Raji (cell line): ENCODE measurements around the gene PTPN12.

Experiments used
- POLR2A ChIP-seq: IDR thresholded peaks from 2 replicates; pipeline ENCODE4 v1.6.1; 2011; ENCODE audit warnings: low read depth, low read length, control low read depth; ENCODE audit not compliant: insufficient read depth

The PTPN12 gene

DNA sequence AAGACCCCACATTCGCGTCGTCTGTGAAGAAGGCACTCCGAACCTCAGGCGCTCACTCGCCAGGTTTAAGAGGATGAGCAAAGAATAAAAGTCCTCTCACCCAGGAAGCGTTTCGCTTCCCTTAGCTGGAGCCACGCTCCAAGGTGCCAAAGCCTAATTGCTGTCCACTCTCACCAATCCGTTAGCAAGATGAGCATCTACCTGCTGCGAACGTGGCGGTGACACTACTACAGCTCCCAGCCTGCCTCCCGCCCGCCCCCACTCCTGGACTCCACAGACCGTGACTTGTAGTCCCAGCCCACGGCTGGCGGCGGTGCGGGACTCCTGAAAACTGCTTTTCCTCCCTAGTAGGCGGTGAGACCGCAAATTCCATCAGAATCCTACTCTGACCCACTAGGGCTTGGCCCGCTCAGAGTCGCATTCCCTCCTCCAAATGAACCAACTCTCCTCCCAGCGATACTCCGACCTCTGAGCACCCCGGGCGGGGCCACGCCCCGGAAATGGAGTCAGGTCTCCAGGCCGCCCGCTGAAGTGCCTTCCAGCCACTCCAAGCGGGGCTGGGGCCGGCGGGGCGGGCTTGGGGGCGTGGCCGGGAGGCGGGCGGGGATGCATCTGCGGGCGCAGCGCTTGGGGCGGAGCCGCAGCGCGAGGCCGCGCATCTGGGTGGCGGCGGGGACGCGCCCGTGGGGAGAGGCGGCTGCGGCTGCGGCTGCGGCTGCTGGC, 521 bp upstream of the PTPN12 start:
- TF ChIP-seq POLR2A = peak; percentile 95

DNA sequence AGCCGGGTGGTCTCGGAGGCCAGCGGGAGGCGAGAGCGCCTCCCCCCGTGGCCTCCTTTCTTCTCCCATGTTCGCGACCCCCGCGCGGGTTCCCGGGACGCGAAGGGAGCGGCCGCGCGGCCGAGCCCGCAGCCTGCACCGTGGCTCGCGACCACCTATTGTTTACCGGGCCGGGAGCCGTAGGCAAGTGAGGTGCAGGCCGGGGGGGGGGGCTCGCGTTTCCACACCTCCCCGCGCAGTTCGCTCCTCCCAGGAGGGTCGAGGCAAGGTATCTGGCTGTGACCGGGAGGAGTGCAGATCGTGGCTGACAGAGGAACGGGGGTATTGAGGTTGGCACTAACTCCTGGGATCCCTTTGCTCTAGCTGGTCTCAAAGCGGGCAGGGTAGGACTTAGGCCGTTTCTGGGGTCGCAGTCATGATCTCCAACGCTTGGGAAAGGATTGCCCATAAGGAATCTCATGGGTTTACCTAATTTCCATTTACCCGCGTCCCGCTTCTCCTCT, 734 bp downstream of the PTPN12 start:
- TF ChIP-seq POLR2A = 0 out of 2 replicates have a peak, but pooled peaks have one; percentile 13

DNA sequence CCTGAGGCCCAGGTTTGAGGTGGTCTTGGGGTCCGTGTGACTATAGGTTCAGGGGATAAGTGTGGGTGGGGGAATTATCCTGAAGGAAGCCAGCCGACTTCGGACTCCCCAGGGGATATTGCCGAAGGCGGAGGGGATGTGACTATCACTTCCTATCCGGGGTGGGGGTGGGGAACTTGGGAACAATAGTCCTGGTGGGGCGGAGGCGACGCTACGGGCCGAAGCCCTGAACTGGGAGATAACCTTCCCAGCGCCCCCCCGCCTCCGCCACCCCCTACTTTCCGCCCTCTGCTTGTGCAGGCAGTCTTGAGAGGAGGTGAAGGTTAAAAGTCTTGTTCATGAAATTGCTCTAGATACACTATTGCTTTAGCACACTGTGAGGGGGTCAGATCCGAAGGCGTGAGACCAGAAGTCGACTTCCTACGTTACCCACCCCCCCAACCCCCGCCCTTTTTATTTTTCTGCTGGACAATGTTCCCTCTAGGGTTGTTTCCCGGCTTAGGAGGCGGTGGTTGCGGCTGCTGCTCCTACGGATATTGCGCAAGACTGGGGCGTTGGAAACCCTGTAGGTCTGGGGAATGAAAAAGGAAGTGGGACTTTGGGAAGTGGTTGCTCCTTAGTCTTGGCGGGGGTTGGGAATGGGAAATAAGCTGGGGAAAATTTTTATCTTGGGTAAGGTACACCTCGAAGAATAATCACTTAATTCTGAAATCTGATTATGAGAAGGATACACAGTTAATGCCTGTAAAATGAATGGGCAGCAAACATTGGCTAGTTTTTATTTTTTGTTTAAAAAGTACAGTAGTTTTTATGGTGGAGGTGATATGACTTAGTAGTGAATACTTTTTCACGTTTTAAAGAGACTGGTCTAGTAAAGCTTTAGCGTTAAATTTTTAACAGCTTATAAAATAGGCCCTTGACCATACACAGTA, 1.5 kb downstream of the PTPN12 start:
- no peak for TF ChIP-seq POLR2A

DNA sequence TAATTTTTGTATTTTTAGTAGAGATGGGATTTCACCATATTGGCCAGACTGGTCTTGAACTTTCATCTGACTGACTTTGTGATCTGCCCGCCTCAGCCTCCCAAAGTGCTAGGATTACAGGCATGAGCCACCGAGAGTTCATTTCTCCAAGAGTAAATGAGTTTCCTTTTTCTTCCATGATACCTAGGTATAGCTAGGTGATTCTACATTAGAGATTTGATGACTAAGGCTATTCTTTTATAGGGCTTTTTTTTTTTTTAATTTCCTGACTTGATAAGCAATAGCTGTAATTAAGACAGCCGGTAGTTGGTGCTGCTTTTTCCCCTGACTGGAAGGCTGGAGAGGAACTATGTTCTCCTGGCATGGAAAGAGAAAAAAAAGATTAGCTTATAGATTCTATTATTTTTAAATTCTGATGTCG, 3.3 kb downstream of the PTPN12 start:
- no peak for TF ChIP-seq POLR2A

DNA sequence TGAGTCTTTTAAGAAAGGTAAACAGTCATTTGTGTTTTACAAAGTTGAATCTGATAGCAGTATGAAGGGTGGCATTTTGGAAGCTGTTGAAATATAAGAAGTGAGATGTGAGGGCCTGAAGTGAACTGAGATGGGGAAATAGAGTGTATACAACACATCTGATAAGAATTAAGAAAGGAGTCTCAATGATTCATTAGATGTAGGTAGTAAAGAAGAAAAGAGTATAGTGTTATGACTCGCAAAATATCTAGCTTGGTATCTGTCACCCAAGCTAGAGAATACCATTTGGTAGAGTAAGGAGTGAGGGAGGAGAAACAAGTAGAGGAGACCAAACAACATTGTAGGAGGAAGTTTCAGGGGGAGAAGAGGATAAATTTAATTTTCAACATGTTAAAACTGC, 5.3 kb downstream of the PTPN12 start:
- no peak for TF ChIP-seq POLR2A

DNA sequence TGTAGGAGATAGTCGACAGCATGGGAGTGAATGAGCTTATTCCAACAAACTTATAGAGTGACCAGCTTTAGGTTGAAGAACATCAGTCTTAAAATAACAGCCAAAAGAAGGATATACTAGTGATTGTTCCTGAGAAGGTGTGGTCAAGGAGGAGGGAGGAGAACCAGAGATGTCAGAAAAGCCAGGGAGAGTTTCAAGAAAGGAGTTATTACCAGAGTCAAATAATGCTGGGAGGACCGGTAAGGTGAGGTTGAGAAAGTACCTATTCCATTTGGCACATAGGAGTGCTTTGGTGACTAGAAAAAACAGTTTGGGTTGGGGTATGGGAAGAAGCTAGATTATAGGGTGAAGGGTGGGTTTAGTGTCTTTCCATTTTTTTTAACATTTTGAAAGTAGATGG, 5.8 kb downstream of the PTPN12 start:
- TF ChIP-seq POLR2A = no peak

DNA sequence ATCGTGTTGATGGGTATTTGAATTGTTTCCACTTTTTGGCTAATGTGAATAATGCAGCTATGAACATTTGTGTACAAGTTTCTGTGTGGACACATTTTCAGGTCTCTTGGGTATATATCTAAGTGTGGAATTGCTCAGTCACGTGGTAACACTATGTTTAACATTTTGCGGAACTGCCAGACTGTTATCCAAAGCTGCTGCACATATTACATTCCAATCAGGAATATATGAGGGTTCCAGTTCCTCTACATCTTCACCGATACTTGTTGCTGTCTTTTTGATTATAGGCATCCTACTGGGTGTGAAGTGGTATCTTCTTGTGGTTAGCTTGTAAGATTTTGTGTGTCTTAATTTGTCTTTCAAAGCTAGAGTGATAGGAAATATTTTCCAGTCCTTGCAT, 6.8 kb downstream of the PTPN12 start:
- TF ChIP-seq POLR2A = no peak

DNA sequence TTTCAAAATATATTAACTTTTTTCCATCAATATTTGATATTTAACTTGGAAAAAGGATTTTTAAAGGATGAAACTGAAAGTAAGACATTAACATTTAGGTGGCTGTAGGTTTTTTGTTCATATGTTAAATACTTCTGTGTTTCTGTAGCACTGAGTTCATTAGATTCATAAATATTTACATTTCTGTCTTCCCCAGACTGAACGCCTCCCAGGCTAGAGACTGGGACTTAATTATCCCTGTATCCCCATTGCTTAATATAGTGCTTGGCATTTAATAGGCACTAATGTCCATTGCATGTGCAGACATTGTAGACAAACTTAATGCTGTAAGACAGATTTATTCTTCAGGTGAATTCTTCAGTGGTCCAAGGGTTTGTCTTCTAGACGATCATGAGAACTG, 7.4 kb downstream of the PTPN12 start:
- TF ChIP-seq POLR2A = no peak

DNA sequence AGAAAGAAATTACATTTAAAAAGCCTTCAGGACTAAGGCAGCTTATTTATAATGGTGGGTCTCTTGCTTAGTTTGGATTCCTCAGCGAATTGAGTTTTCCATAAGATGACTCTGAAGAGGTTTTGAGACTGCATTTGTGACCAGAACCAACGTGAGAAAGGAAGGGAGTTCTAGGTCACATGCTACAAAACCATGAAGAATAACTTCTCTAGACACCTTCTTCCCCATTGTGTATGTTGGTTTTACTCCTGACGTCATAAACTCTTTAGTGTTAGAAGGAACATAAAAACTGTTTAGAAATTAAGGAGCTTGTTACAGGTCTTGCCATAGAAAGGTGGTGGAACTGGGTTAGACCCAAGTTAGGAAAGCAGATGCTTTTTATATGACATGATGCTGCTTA, 11.1 kb downstream of the PTPN12 start:
- TF ChIP-seq POLR2A = no peak

DNA sequence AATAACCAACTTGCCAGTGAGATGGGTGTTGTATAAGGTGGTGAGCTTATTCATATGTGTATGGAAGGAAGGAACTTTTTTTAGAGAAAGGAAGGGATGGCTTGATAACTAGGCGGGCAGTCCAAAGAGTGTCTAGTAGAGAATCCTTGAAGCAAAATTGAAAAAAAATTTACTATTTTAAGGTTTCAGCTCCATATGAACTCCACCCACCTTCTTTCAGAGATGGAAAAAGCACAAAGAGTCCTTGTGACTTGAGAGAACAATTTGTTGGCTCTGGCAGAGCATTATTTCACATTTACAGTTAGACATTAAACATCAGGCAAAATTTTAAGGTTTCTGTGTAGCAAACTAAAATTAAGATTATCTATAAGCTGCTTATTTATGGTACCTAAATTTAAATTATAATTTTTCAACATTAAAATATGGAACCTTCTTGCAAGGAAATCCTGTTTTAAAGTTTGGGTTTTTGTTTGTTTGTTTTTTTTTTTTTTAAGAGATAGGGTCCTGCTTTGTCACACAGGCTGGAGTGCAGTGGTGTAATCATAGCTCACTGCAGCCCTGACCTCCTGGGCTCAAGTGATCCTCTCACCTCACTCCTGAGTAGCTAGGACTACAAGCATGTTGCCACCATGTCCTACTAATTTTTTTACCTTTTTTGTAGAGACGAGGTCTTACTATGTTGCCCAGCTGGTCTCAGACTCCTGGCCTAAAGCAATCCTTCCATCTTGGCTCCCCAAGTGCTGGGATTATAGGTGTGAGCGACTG, 12.2 kb downstream of the PTPN12 start:
- TF ChIP-seq POLR2A = no peak

DNA sequence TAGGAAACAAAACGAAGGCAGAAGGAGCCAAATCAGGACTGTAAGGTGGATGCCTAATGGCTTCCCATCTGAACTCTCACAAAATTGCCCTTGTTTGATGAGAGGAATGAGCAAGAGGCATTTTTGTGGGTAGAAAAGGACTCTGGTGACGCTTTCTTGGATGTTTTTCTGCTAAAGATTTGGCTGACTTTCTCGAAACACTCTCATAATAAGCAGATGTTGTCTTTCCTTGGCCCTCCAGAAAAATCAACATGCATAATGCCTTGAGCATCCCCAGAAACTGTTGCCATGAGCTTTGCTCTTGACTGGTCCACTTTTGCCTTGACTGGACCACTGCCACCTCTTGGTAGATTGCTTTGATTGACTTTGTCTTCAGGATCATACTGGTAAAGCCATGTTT, 13.5 kb downstream of the PTPN12 start:
- no peak for TF ChIP-seq POLR2A

DNA sequence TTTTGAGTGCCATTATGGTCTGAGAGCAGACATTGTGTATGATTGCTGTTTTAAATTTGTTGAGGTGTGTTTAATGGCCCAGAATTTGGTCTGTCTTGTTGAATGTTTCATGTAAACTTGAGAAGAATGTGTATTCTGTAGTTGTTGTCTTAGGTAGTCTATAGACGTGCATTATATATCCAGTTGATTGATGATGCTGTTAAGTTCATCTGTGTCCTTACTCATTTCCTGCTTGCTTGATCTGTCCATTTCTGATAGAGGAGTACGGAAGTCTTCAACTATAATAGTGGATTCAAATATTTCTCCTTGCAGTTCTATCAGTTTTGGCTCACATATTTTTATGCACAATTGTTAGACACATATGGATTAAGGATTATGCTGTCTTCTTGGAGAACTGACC, 16.0 kb downstream of the PTPN12 start:
- TF ChIP-seq POLR2A = no peak

DNA sequence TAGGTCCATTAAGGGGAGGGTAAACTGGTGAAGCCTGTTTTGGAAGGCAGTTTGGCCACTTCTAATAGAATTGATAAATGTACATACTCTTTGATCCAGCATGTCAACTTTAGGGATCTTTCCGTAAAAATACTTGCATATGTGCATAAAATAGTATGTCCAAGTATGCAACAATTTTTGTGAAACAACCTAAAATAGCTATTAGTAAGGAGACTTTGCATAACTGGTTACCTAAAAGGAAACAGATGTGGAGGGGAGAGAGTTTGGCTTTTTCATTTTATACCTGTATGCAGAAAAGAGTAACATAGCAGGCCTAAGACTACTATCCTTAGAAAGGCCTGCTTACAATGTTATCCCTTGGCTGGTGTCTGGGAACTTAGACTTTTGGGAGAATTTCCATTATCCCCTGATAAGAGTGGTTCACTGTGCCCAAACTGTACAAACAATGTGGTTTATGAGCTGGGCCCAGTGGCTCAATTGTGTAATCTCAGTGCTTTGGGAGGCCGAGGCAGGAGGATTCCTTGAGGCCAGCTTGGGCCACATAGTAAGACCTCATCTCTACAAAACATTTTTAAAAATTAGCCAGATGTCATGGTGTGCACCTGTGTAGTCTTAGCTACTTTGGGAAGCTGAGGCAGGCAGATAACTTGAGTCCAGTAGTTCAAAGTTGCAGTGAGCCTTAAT, 21.3 kb downstream of the PTPN12 start:
- no peak for TF ChIP-seq POLR2A

DNA sequence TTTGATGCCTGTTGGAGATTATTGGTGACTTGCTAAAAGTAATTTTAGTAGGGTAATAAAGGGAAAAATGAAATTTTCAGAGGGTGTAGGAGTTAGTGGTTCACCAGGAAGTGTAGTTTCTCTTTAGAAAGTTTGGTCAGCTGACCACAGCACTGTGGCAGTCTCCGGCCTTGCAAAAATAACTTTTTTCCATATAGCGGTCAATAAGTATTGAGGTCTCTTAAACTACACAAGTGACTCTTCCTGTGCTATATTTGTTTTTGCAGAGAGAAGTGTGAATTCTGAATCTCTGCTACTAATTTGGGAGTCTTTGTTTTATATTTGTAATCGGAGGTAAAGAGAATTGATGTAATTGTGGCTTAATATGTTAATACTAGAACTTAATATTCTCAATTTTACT, 24.3 kb downstream of the PTPN12 start:
- no peak for TF ChIP-seq POLR2A

DNA sequence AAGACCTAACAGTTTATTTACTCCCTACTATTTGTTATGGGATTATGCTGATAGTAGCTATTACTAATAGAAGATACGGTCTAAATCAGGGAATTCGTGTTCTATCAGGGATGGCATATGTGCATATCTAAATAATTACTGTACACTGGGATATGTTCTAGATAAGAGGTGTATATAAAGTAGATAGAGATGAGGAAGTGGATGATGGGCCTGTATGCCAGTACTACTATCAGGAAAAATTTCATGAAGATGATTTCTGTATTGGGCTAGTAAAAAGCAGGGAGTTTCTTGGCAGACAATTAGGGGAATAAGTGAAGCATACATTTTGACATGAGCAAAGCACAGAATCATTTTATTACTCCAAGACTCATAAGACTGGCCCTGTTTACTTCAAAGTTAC, 26.2 kb downstream of the PTPN12 start:
- TF ChIP-seq POLR2A = no peak
